Trophoblast cell (in vitro differentiated cells and primary cell): ENCODE data around the gene SMOC1.

Source experiments
- DNase-seq, 2 donors: peaks; one replicate each; pipeline ENCODE4 v3.0.0-alpha.2; 2016
- H2AFZ ChIP-seq: 2 replicates; pipeline ENCODE4 v1.6.1; 2013; ENCODE audit warnings: low read length, moderate library complexity, mild to moderate bottlenecking; ENCODE audit not compliant: insufficient read depth, poor library complexity
- H2AK5ac ChIP-seq: 2 replicates; pipeline ENCODE4 v1.6.1; 2013; ENCODE audit warnings: mild to moderate bottlenecking, low read length
- H2BK120ac ChIP-seq: 2 replicates; pipeline ENCODE4 v1.6.1; 2013; ENCODE audit warnings: low read length, mild to moderate bottlenecking, moderate library complexity; ENCODE audit not compliant: insufficient read depth, poor library complexity
- H2BK12ac ChIP-seq: 2 replicates; pipeline ENCODE4 v1.6.1; 2013; ENCODE audit warnings: mild to moderate bottlenecking, low read length, moderate library complexity
- H2BK5ac ChIP-seq: 2 replicates; pipeline ENCODE4 v1.6.1; 2013; ENCODE audit warnings: low read length, low read depth, moderate library complexity, mild to moderate bottlenecking; ENCODE audit not compliant: poor library complexity
- H3K14ac ChIP-seq: 2 replicates; pipeline ENCODE4 v1.6.1; 2013; ENCODE audit warnings: mild to moderate bottlenecking, low read length
- H3K18ac ChIP-seq: 2 replicates; pipeline ENCODE4 v1.6.1; 2013; ENCODE audit warnings: mild to moderate bottlenecking, low read length
- H3K23ac ChIP-seq: 2 replicates; pipeline ENCODE4 v1.6.1; 2013; ENCODE audit warnings: low read length
- H3K27ac ChIP-seq: 2 replicates; pipeline ENCODE4 v1.5.1; 2013; ENCODE audit warnings: low read depth, mild to moderate bottlenecking, inconsistent platforms, low read length, moderate library complexity
- H3K27me3 ChIP-seq: 2 replicates; pipeline ENCODE4 v1.6.1; 2013; ENCODE audit warnings: inconsistent platforms, mild to moderate bottlenecking, low read length, moderate library complexity; ENCODE audit not compliant: insufficient read depth
- H3K36me3 ChIP-seq, 2 experiments: 1 replicate in 1 of 2; 2 replicates in 1 of 2; pipeline ENCODE4 v1.6.1; 2013; ENCODE audit warnings: low read length in 2 of 2, mild to moderate bottlenecking in 2 of 2, moderate library complexity in 1 of 2; ENCODE audit not compliant: insufficient read depth in 2 of 2, control insufficient read depth in 1 of 2
- H3K4ac ChIP-seq: 2 replicates; pipeline ENCODE4 v1.6.1; 2013; ENCODE audit warnings: low read depth, mild to moderate bottlenecking, low read length, moderate library complexity
- H3K4me1 ChIP-seq, 2 experiments: 1 replicate in 1 of 2; 2 replicates in 1 of 2; pipeline ENCODE4 v1.6.1; 2013; ENCODE audit warnings: low read length in 2 of 2, mild to moderate bottlenecking in 2 of 2, moderate library complexity in 1 of 2; ENCODE audit not compliant: insufficient read depth in 2 of 2, control insufficient read depth in 1 of 2
- H3K4me2 ChIP-seq: 2 replicates; pipeline ENCODE4 v1.6.1; 2013; ENCODE audit warnings: inconsistent platforms, mild to moderate bottlenecking, low read length, moderate library complexity
- H3K4me3 ChIP-seq: 2 replicates; pipeline ENCODE4 v1.5.1; 2013; ENCODE audit warnings: mild to moderate bottlenecking, low read depth, low read length, inconsistent platforms
- H3K79me1 ChIP-seq: one replicate; pipeline ENCODE4 v1.6.1; 2013; ENCODE audit warnings: low read length
- H3K79me2 ChIP-seq: 2 replicates; pipeline ENCODE4 v1.6.1; 2013; ENCODE audit warnings: low read length, mild to moderate bottlenecking; ENCODE audit not compliant: control insufficient read depth, insufficient read depth, poor library complexity
- H3K9ac ChIP-seq: 2 replicates; pipeline ENCODE4 v1.6.1; 2013; ENCODE audit warnings: mild to moderate bottlenecking, low read length
- H3K9me3 ChIP-seq: 2 replicates; pipeline ENCODE4 v1.6.1; 2013; ENCODE audit warnings: low read depth, mild to moderate bottlenecking, control low read depth, inconsistent platforms, low read length; ENCODE audit not compliant: insufficient read depth
- H4K12ac ChIP-seq: 2 replicates; pipeline ENCODE4 v1.6.1; 2013; ENCODE audit warnings: low read depth, mild to moderate bottlenecking, low read length, moderate library complexity
- H4K8ac ChIP-seq: 2 replicates; pipeline ENCODE4 v1.6.1; 2013; ENCODE audit warnings: low read depth, mild to moderate bottlenecking, low read length, moderate library complexity
- H4K91ac ChIP-seq: one replicate; pipeline ENCODE4 v1.6.1; 2013; ENCODE audit warnings: low read depth, mild to moderate bottlenecking, low read length, moderate library complexity
- WGBS: extraction: QIAGEN DNeasy Blood & Tissue Kit; methylation state at CpG from one replicate; pipeline ENCODE4 v1.1.7; 2013; ENCODE audit warnings: missing lambda C conversion rate; ENCODE audit not compliant: insufficient read length, insufficient coverage; ENCODE audit errors: extremely low coverage; 5-methylcytosine and 5-hydroxymethylcytosine counted together

Gene SMOC1

GRCh38 chr14:69955855-69956845 is 76.9 kb downstream of the SMOC1 start:
- no peak overlapping the region for H3K14ac ChIP-seq
- no peaks in the 10 kb centered on the region for H3K9me3 ChIP-seq
- H4K8ac ChIP-seq = no peak overlapping the region
- no peak overlapping the region for H3K4me2 ChIP-seq
- H3K4me1 ChIP-seq = no peaks in the 10 kb centered on the region
- H3K4ac ChIP-seq = no peak overlapping the region
- H3K18ac ChIP-seq = no peak overlapping the region
- WGBS = no CpG with 5 or more reads among the region's 11 CpGs
- no peak overlapping the region for H2AK5ac ChIP-seq
- no peaks in the 10 kb centered on the region for H3K27me3 ChIP-seq
- no peak overlapping the region for H2BK120ac ChIP-seq
- H3K23ac ChIP-seq = no peak overlapping the region
- no peak overlapping the region for H3K27ac ChIP-seq
- no peaks in the 10 kb centered on the region for H3K79me1 ChIP-seq
- no peak overlapping the region for H2AFZ ChIP-seq
- H2BK5ac ChIP-seq = no peak overlapping the region
- no peaks in the 10 kb centered on the region for H3K36me3 ChIP-seq
- no peak overlapping the region for H4K91ac ChIP-seq
- no peak for DNase-seq
- no peak overlapping the region for H4K12ac ChIP-seq
- no peaks in the 10 kb centered on the region for H3K79me2 ChIP-seq
- no peak overlapping the region for H2BK12ac ChIP-seq
- no peak overlapping the region for H3K4me3 ChIP-seq
- no peak overlapping the region for H3K9ac ChIP-seq

GRCh38 chr14:69956970-69957369 is 77.8 kb downstream of the SMOC1 start:
- H3K79me2 ChIP-seq = no peaks in the 10 kb centered on the region
- H2AK5ac ChIP-seq = no peak overlapping the region

GRCh38 chr14:69957986-69958385 is 78.8 kb downstream of the SMOC1 start:
- H4K12ac ChIP-seq = no peak overlapping the region
- WGBS = no CpG with 5 or more reads among the region's 1 CpG
- no peak for DNase-seq
- H3K36me3 ChIP-seq = no peaks in the 10 kb centered on the region
- H2BK12ac ChIP-seq = no peak overlapping the region
- no peak overlapping the region for H3K4ac ChIP-seq
- H3K14ac ChIP-seq = no peak overlapping the region
- no peak overlapping the region for H3K23ac ChIP-seq
- H4K8ac ChIP-seq = no peak overlapping the region
- no peak overlapping the region for H2AFZ ChIP-seq
- H3K4me1 ChIP-seq = no peaks in the 10 kb centered on the region
- no peaks in the 10 kb centered on the region for H3K9me3 ChIP-seq
- H4K91ac ChIP-seq = no peak overlapping the region
- H2AK5ac ChIP-seq = no peak overlapping the region
- no peak overlapping the region for H3K18ac ChIP-seq
- H3K4me3 ChIP-seq = no peak overlapping the region
- H3K27me3 ChIP-seq = no peaks in the 10 kb centered on the region
- H3K4me2 ChIP-seq = no peak overlapping the region
- H3K27ac ChIP-seq = no peak overlapping the region
- no peaks in the 10 kb centered on the region for H3K79me1 ChIP-seq
- no peak overlapping the region for H2BK120ac ChIP-seq
- H3K9ac ChIP-seq = no peak overlapping the region
- no peak overlapping the region for H2BK5ac ChIP-seq
- no peaks in the 10 kb centered on the region for H3K79me2 ChIP-seq

More at GRCh38 chr14:69956970-69957369, 77.8 kb downstream of the SMOC1 start:
- no peak overlapping the region for H3K4ac ChIP-seq
- no peak overlapping the region for H4K12ac ChIP-seq
- H3K18ac ChIP-seq = no peak overlapping the region
- no peak overlapping the region for H2BK5ac ChIP-seq
- H3K23ac ChIP-seq = no peak overlapping the region
- H3K4me3 ChIP-seq = no peak overlapping the region
- H3K36me3 ChIP-seq = no peaks in the 10 kb centered on the region
- no peak overlapping the region for H4K91ac ChIP-seq
- H2BK12ac ChIP-seq = no peak overlapping the region
- H3K4me2 ChIP-seq = no peak overlapping the region
- no peak overlapping the region for H2AFZ ChIP-seq
- DNase-seq = no peak
- H2BK120ac ChIP-seq = no peak overlapping the region
- no CpG with 5 or more reads among the region's 3 CpGs for WGBS
- H3K79me1 ChIP-seq = no peaks in the 10 kb centered on the region
- no peaks in the 10 kb centered on the region for H3K27me3 ChIP-seq
- no peak overlapping the region for H3K14ac ChIP-seq
- no peaks in the 10 kb centered on the region for H3K9me3 ChIP-seq
- no peak overlapping the region for H3K9ac ChIP-seq
- no peaks in the 10 kb centered on the region for H3K4me1 ChIP-seq
- H3K27ac ChIP-seq = no peak overlapping the region
- H4K8ac ChIP-seq = no peak overlapping the region

GRCh38 chr14:69959136-69959535 is 79.9 kb downstream of the SMOC1 start:
- Histone ChIP-seq H3K4me2 (no peak overlapping the region), H3K27me3 (no peaks in the 10 kb centered on the region), H3K9ac (no peak overlapping the region), H3K4me3 (no peak overlapping the region), H3K14ac (no peak overlapping the region), H4K8ac (no peak overlapping the region), H2BK12ac (no peak overlapping the region), H4K12ac (no peak overlapping the region), H3K4ac (no peak overlapping the region), H3K79me2 (no peaks in the 10 kb centered on the region), H2AK5ac (no peak overlapping the region), H3K4me1 (no peaks in the 10 kb centered on the region), H3K9me3 (no peaks in the 10 kb centered on the region), H2AFZ (no peak overlapping the region), H2BK120ac (no peak overlapping the region), H3K27ac (no peak overlapping the region), H3K79me1 (no peaks in the 10 kb centered on the region), H3K23ac (no peak overlapping the region), H4K91ac (no peak overlapping the region), H3K18ac (no peak overlapping the region), H3K36me3 (no peaks in the 10 kb centered on the region), H2BK5ac (no peak overlapping the region)
- WGBS = no CpG with 5 or more reads among the region's 3 CpGs
- no peak for DNase-seq
